ENCODE data around the gene POLDIP2. TPM values are rescaled to one million over a fixed set of nuclear protein-coding genes. Genes with fewer than 3 reads are reported as not detected.

POLDIP2 gene
- total and polyA plus RNA-seq, 2 of the 13 experiments (the other 11 are each of a cell fraction or from before 2014, with no cell fraction given) = 85.9 to 114 TPM

DNA sequence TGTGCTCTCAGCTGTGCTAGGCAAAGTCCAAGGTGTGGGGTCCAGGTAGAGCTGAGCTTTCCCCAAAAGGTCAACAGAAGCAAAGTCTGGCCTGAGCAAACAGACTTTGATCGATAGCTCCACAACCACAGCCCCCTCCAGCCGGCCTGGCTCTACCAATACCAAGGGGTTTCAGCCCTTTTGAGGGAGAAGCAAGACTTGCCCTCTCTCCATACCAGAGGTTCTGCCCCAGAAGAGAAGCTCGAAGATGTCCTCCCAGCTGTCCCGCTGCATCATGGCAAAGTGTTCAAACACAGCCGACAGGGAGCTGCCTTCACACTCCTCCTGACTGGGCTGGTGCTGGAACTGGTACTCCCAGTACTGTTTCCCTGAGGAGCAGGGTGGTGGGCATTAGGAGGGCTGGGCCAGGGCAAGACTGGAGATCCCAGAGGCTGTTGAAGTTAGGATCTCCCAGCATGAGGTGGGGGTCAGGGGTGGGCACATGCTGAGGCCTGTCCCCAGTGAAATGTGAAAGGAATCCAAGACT is 11.0 kb upstream of the POLDIP2 start (continued):
- no peak for TF ChIP-seq KAT7 (CRISPR knock-in tag; IDR thresholded peaks at IDR 0.05; ENCODE audit: borderline replicate concordance)
- peak; percentile 65; the same call in 1 of the 2 replicates for TF ChIP-seq HIVEP1 (CRISPR knock-in tag; IDR thresholded peaks at IDR 0.05)
- no peak for TF ChIP-seq ZNF329 (CRISPR knock-in tag; IDR thresholded peaks at IDR 0.05; ENCODE audit: low read depth)
- 0 out of 2 replicates have a peak, but pooled peaks have one; percentile 33 for TF ChIP-seq BRD4 (CRISPR knock-in tag; IDR thresholded peaks at IDR 0.05)
- TF ChIP-seq, protein P1, sequence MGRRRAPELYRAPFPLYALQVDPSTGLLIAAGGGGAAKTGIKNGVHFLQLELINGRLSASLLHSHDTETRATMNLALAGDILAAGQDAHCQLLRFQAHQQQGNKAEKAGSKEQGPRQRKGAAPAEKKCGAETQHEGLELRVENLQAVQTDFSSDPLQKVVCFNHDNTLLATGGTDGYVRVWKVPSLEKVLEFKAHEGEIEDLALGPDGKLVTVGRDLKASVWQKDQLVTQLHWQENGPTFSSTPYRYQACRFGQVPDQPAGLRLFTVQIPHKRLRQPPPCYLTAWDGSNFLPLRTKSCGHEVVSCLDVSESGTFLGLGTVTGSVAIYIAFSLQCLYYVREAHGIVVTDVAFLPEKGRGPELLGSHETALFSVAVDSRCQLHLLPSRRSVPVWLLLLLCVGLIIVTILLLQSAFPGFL (CRISPR knock-in tag; IDR thresholded peaks at IDR 0.05) = no peak
- no peak for TF ChIP-seq ZNF224 (CRISPR knock-in tag; IDR thresholded peaks at IDR 0.05)
- peak; percentile 22; the same call in 1 of the 2 replicates for TF ChIP-seq ZNF775 (CRISPR knock-in tag; IDR thresholded peaks at IDR 0.05; ENCODE audit: borderline replicate concordance)
- TF ChIP-seq, protein P2, sequence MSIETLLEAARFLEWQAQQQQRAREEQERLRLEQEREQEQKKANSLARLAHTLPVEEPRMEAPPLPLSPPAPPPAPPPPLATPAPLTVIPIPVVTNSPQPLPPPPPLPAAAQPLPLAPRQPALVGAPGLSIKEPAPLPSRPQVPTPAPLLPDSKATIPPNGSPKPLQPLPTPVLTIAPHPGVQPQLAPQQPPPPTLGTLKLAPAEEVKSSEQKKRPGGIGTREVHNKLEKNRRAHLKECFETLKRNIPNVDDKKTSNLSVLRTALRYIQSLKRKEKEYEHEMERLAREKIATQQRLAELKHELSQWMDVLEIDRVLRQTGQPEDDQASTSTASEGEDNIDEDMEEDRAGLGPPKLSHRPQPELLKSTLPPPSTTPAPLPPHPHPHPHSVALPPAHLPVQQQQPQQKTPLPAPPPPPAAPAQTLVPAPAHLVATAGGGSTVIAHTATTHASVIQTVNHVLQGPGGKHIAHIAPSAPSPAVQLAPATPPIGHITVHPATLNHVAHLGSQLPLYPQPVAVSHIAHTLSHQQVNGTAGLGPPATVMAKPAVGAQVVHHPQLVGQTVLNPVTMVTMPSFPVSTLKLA (IDR thresholded peaks at IDR 0.05) = no peak
- TF ChIP-seq, protein P3, sequence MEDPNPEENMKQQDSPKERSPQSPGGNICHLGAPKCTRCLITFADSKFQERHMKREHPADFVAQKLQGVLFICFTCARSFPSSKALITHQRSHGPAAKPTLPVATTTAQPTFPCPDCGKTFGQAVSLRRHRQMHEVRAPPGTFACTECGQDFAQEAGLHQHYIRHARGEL (CRISPR knock-in tag; IDR thresholded peaks at IDR 0.05) = no peak
- TF ChIP-seq MAFG (CRISPR knock-in tag; IDR thresholded peaks at IDR 0.05) = no peak
- peak; percentile 63; the same call in 1 of the 2 replicates for TF ChIP-seq ZNF607 (CRISPR knock-in tag; IDR thresholded peaks at IDR 0.05; ENCODE audit: borderline replicate concordance)
- TF ChIP-seq FOXA3 (CRISPR knock-in tag; IDR thresholded peaks at IDR 0.05) = peak; percentile 95
- TF ChIP-seq, protein P4, sequence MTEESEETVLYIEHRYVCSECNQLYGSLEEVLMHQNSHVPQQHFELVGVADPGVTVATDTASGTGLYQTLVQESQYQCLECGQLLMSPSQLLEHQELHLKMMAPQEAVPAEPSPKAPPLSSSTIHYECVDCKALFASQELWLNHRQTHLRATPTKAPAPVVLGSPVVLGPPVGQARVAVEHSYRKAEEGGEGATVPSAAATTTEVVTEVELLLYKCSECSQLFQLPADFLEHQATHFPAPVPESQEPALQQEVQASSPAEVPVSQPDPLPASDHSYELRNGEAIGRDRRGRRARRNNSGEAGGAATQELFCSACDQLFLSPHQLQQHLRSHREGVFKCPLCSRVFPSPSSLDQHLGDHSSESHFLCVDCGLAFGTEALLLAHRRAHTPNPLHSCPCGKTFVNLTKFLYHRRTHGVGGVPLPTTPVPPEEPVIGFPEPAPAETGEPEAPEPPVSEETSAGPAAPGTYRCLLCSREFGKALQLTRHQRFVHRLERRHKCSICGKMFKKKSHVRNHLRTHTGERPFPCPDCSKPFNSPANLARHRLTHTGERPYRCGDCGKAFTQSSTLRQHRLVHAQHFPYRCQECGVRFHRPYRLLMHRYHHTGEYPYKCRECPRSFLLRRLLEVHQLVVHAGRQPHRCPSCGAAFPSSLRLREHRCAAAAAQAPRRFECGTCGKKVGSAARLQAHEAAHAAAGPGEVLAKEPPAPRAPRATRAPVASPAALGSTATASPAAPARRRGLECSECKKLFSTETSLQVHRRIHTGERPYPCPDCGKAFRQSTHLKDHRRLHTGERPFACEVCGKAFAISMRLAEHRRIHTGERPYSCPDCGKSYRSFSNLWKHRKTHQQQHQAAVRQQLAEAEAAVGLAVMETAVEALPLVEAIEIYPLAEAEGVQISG (CRISPR knock-in tag; IDR thresholded peaks at IDR 0.05) = peak; percentile 88
- no peak for TF ChIP-seq NRL (CRISPR knock-in tag; IDR thresholded peaks at IDR 0.05; ENCODE audit: borderline replicate concordance)
- no peak for TF ChIP-seq ZNF563 (CRISPR knock-in tag; IDR thresholded peaks at IDR 0.05)
- no peak for TF ChIP-seq ZFP36L2 (CRISPR knock-in tag; IDR thresholded peaks at IDR 0.05)
- TF ChIP-seq ZNF891 (CRISPR knock-in tag; IDR thresholded peaks at IDR 0.05) = no peak
- TF ChIP-seq YEATS2 (CRISPR knock-in tag; IDR thresholded peaks at IDR 0.05; ENCODE audit: borderline replicate concordance) = no peak
- no peak for TF ChIP-seq ZNF354B (CRISPR knock-in tag; IDR thresholded peaks at IDR 0.05)
- peak; percentile 53; the same call in 1 of the 2 replicates for TF ChIP-seq ERF (CRISPR knock-in tag; IDR thresholded peaks at IDR 0.05)
- TF ChIP-seq NFIC (IDR thresholded peaks at IDR 0.05; ENCODE audit: low read length) = peak; percentile 68; the same call in 1 of the 2 replicates
- no peak for TF ChIP-seq SOX6 (IDR thresholded peaks at IDR 0.05)
- TF ChIP-seq SOX6 (CRISPR knock-in tag; IDR thresholded peaks at IDR 0.05) = peak; percentile 93
- TF ChIP-seq ZNF235 (CRISPR knock-in tag; IDR thresholded peaks at IDR 0.05; ENCODE audit: borderline replicate concordance) = no peak
- TF ChIP-seq TCF7L2 (IDR thresholded peaks at IDR 0.05; ENCODE audit: low read depth, low read length) = no peak
- peak; percentile 8 for TF ChIP-seq SRSF1 (optimal IDR thresholded peaks at IDR 0.05; ENCODE audit: low read depth, low read length)
- no peak for TF ChIP-seq NFATC3 (CRISPR knock-in tag; IDR thresholded peaks at IDR 0.05)
- TF ChIP-seq FIP1L1 (IDR thresholded peaks at IDR 0.05; ENCODE audit: borderline replicate concordance, insufficient read depth, low read depth, low read length) = no peak
